ENCODE measurements around the gene RNGTT.

The RNGTT gene

GRCh38 chr6:88586371-88587149 lies 376.9 kb downstream of the RNGTT start:
- peak overlapping the region in 1 of 2 donors; percentile 57 for H3K27ac Mint-ChIP-seq
- H3K9me3 Mint-ChIP-seq = peaks cover 8 to 19% of the 10 kb centered on the region in 2 donors
- DNase-seq = no peak
- H3K4me3 Mint-ChIP-seq = no peak overlapping the region
- ATAC-seq = no peak
- no peaks in the 10 kb centered on the region for H3K4me1 Mint-ChIP-seq
- H3K27me3 Mint-ChIP-seq = peaks cover 57% of the 10 kb centered on the region

GRCh38 chr6:88585276-88585692 lies 378.1 kb downstream of the RNGTT start:
- Mint-ChIP-seq H3K4me3 (no peak overlapping the region), H3K27me3 (peaks cover 53% of the 10 kb centered on the region), H3K4me1 (no peaks in the 10 kb centered on the region), H3K9me3 (peaks cover 8 to 19% of the 10 kb centered on the region in 2 donors), H3K27ac (no peak overlapping the region)
- ATAC-seq (no peak), DNase-seq (no peak)

GRCh38 chr6:88584581-88585275 lies 378.7 kb downstream of the RNGTT start:
- no peaks in the 10 kb centered on the region for H3K4me1 Mint-ChIP-seq
- no peak overlapping the region for H3K27ac Mint-ChIP-seq
- no peak overlapping the region for H3K4me3 Mint-ChIP-seq
- peaks cover 51% of the 10 kb centered on the region for H3K27me3 Mint-ChIP-seq
- peaks cover 8 to 19% of the 10 kb centered on the region in 2 donors for H3K9me3 Mint-ChIP-seq
- DNase-seq (no peak), ATAC-seq (no peak)

DNA sequence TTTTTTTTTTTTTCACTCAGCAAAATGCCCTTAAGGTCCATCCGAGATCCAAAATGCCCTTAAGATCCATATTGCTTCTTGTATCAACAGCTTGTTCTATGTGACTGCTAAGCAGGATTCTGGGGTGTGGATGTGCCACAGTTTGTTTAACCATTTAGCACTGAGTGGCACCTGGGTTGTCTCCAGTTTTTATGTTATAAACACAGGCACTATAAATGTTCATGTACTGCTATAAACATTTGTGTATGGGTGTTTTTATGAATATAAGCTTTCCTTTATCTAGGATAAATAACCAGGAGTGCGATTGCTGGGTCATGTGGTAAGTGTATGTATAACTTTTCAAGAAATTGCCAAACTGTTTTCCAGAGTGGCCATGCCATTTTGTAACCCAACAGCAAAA lies 386.0 kb downstream of the RNGTT start:
- H3K27me3 Mint-ChIP-seq = peaks cover 18% of the 10 kb centered on the region
- ATAC-seq (no peak), DNase-seq (no peak)
- H3K27ac Mint-ChIP-seq = no peak overlapping the region
- no peak overlapping the region for H3K4me3 Mint-ChIP-seq
- no peaks in the 10 kb centered on the region for H3K4me1 Mint-ChIP-seq
- peaks cover 0 to 5% of the 10 kb centered on the region in 2 donors for H3K9me3 Mint-ChIP-seq

- no peaks in the 10 kb centered on the region for H3K9me3 Mint-ChIP-seq
- peaks cover 15% of the 10 kb centered on the region for H3K27me3 Mint-ChIP-seq
- no peak for ATAC-seq
- no peaks in the 10 kb centered on the region for H3K4me1 Mint-ChIP-seq
- no peak overlapping the region for H3K4me3 Mint-ChIP-seq
- no peak for DNase-seq
- H3K27ac Mint-ChIP-seq = peak overlapping the region; percentile 34 to 72
These were observed 387.9 kb downstream of the RNGTT start for GRCh38 chr6:88575536-88575935.

DNA sequence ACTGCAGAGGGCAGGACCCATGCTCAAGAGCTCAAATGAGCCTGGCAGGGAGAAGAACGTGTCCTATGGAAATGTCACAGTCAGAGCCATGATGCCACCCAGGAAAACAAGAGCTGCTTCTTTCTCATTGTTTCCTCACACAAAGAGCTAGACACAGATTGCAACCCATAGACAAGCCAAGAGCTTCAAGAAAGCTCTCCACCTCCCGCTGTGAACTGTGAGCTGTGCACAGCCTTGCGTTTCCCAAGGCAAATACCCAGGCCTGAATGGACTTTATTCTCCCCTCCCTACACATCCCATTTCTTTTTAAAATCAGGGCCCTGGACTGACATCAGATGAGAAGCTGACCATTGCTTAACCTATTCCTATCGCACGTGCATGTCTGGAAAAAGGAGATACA lies 388.8 kb downstream of the RNGTT start:
- no peaks in the 10 kb centered on the region for H3K9me3 Mint-ChIP-seq
- ATAC-seq (no peak), DNase-seq (no peak)
- peaks cover 8% of the 10 kb centered on the region for H3K27me3 Mint-ChIP-seq
- H3K4me1 Mint-ChIP-seq = no peaks in the 10 kb centered on the region
- no peak overlapping the region for H3K27ac Mint-ChIP-seq
- H3K4me3 Mint-ChIP-seq = no peak overlapping the region

DNA sequence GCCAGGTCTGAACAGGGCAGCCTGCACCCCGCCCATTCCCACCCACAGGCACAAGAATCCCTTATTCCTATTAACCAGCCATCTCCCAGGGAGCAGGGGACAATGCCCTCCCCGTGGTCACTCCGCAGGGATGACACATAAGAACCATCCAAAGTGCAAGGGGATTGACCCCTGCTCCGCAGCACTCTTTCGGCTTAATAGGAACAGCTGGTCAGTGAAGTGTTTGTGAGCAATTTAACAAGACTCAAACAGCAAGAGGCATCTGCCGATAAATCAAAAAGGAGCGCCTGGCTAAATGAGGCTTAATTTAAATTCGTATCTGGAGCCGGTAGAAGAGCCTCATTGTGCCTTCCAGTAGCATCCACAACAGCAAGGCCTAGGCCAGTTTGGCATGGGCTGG lies 389.4 kb downstream of the RNGTT start:
- H3K9me3 Mint-ChIP-seq = peaks cover 0 to 4% of the 10 kb centered on the region in 2 donors
- peak overlapping the region in 1 of 2 donors; percentile 7 for H3K27ac Mint-ChIP-seq
- no peaks in the 10 kb centered on the region for H3K4me1 Mint-ChIP-seq
- ATAC-seq = no peak
- H3K4me3 Mint-ChIP-seq = no peak overlapping the region
- peaks cover 2% of the 10 kb centered on the region for H3K27me3 Mint-ChIP-seq
- DNase-seq = no peak

DNA sequence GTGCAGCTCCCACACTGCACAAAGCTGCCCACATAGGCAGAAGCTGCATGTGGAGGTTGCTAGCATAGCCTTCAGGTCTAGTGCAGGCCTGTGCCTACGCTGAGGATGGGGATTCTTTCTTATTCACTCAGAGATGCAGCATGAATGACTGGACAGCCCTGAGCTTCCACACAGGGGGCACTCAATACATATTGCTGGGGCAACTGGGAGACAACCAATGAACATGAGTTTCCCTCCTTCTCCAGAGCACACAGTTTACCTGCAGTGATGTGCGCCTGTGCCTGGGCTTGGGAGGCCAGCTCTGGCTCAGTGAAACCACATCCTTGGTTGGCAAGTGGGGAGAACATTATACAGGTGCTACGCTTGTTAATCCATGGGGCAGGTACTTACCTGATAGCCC lies 389.9 kb downstream of the RNGTT start:
- ATAC-seq (peak; percentile 43), DNase-seq (no peak)
- peaks cover 0 to 6% of the 10 kb centered on the region in 2 donors for H3K9me3 Mint-ChIP-seq
- no peaks in the 10 kb centered on the region for H3K4me1 Mint-ChIP-seq
- no peaks in the 10 kb centered on the region for H3K27me3 Mint-ChIP-seq
- no peak overlapping the region for H3K4me3 Mint-ChIP-seq
- H3K27ac Mint-ChIP-seq = no peak overlapping the region

GRCh38 chr6:88572449-88573139 lies 390.8 kb downstream of the RNGTT start:
- Mint-ChIP-seq H3K4me3 (no peak overlapping the region), H3K27me3 (no peaks in the 10 kb centered on the region), H3K9me3 (peaks cover 0 to 6% of the 10 kb centered on the region in 2 donors), H3K4me1 (no peaks in the 10 kb centered on the region), H3K27ac (no peak overlapping the region)
- ATAC-seq (no peak), DNase-seq (no peak)

DNA sequence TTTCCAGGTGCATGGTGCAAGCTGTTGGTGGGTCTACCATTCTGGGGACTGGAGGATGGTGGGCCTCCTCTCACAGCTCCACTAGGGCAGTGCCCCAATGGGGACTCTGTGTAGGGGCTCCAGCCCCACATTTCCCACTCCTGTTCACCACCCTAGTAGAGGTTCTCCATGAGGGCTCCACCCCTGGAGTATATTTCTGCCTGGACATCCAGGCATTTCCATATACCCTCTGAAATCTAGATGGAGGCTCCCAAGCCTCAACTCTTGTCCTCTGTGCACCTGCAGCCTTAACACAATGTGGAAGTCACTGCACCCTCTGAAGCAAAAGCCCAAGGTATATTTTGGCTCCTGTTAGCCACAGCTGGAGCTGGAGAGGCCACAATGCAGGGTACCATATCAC lies 393.5 kb downstream of the RNGTT start:
- H3K4me1 Mint-ChIP-seq = no peaks in the 10 kb centered on the region
- no peak overlapping the region for H3K27ac Mint-ChIP-seq
- ATAC-seq (no peak), DNase-seq (no peak)
- H3K9me3 Mint-ChIP-seq = peaks cover 0 to 6% of the 10 kb centered on the region in 2 donors
- no peak overlapping the region for H3K4me3 Mint-ChIP-seq
- no peaks in the 10 kb centered on the region for H3K27me3 Mint-ChIP-seq

DNA sequence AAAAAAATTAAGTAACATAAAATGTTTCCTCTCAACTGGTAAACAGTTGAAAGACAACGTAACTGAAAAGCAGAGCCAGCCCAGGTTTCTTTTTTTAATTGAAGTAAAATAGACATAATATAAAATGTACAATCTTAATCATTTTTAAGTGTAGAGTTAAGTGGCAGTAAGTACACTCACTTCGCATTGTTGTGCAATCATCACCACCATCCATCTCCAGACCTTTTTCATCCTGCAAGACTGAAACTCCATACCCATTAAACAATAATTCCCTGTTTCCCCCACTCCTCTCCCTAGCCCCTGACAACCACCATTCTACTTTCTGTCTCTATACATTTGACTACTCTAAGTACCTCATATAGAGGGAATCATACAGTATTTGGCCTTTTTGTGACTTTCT lies 395.7 kb downstream of the RNGTT start:
- ATAC-seq = no peak

GRCh38 chr6:88566746-88567534 lies 396.5 kb downstream of the RNGTT start:
- no peak overlapping the region for H3K27ac Mint-ChIP-seq
- H3K27me3 Mint-ChIP-seq = no peaks in the 10 kb centered on the region
- H3K4me3 Mint-ChIP-seq = no peak overlapping the region
- peaks cover 0 to 6% of the 10 kb centered on the region in 2 donors for H3K9me3 Mint-ChIP-seq
- DNase-seq = no peak
- no peaks in the 10 kb centered on the region for H3K4me1 Mint-ChIP-seq
- ATAC-seq = no peak

More for the DNA sequence above, 395.7 kb downstream of the RNGTT start:
- no peak overlapping the region for H3K27ac Mint-ChIP-seq
- H3K4me1 Mint-ChIP-seq = no peaks in the 10 kb centered on the region
- peaks cover 0 to 6% of the 10 kb centered on the region in 2 donors for H3K9me3 Mint-ChIP-seq
- H3K4me3 Mint-ChIP-seq = no peak overlapping the region
- H3K27me3 Mint-ChIP-seq = no peaks in the 10 kb centered on the region
- no peak for DNase-seq

DNA sequence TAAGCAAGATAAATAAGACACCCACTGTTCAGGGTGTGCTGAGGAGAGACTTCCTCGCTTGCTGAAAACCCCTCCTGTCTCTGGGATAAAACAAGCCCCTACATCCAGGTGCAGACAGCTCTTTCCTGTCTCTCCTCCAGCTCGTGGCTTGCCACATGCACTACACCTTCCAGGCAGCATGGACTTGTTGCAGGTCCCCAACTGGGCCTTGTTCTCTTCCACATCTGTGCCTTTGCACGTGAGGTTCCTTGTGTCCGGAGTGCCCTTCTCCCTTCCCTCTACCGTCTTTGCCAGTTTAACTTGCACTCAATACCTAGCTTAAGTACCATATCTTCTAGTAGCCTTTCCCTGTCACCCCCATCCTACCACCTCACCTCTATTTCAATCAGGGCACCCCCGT lies 397.6 kb downstream of the RNGTT start:
- peaks cover 4% of the 10 kb centered on the region for H3K4me1 Mint-ChIP-seq
- H3K27me3 Mint-ChIP-seq = no peaks in the 10 kb centered on the region
- H3K4me3 Mint-ChIP-seq = no peak overlapping the region
- H3K9me3 Mint-ChIP-seq = peaks cover 0 to 6% of the 10 kb centered on the region in 2 donors
- ATAC-seq = no peak
- no peak overlapping the region for H3K27ac Mint-ChIP-seq
- no peak for DNase-seq

DNA sequence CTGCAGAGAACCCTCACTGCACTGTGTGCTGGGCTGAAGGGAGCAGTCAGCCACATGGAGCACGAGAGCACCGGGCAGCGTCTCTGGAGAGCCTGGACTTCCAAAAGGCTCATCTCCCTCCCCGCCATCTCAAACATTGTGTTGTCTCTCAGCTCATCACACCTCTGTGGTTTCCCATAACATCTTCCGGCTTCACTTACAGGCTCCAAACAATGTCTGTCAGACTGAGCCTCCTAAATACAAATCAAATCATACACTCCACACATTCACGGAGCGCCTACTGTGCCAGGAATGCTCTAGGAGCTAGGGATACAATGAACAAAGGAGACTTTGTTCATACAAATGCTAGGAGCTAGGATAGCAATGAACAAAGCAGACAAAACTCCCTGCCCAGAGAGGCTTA lies 398.0 kb downstream of the RNGTT start:
- DNase-seq (no peak), ATAC-seq (no peak)
- Mint-ChIP-seq H3K4me3 (no peak overlapping the region), H3K27ac (no peak overlapping the region), H3K4me1 (peaks cover 5% of the 10 kb centered on the region), H3K27me3 (no peaks in the 10 kb centered on the region), H3K9me3 (peaks cover 0 to 6% of the 10 kb centered on the region in 2 donors)

DNA sequence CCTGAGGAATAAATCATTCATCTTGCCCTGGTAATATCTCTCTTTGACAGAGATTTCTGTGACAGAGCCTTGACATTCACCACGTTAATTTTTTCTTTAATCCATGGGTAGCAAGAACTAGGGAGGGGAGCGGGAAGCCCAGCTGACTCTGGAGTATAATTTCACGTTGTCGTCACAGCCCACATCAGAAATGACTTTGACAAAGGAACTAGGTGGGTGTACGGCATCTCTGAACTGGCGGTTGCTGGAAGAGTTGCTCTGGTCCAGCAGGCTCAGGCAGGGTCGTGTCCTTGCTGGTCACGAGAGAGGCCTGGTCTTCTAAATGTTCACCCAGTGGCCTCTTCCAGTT lies 400.2 kb downstream of the RNGTT start:
- DNase-seq (no peak), ATAC-seq (no peak)
- Mint-ChIP-seq H3K9me3 (no peaks in the 10 kb centered on the region), H3K27ac (no peak overlapping the region), H3K4me3 (no peak overlapping the region), H3K4me1 (peaks cover 5% of the 10 kb centered on the region), H3K27me3 (no peaks in the 10 kb centered on the region)
